Fibroblast of villous mesenchyme (primary cell): ENCODE results near the gene GP2. TPM values are rescaled to one million over a fixed set of nuclear protein-coding genes. Genes with fewer than 3 reads are reported as not detected.

Experiments used
- DNase-seq: peaks from one replicate; pipeline ENCODE4 v3.0.0-alpha.2; 2010; ENCODE audit warnings: low read depth
- H3K4me3 ChIP-seq: 2 replicates; pipeline ENCODE4 v1.5.1; 2011; ENCODE audit warnings: low read depth, mild to moderate bottlenecking, low read length
- total RNA-seq: library from RNA; depleted of rRNA; stranded (reverse); fragments of >200 nt; gene quantifications from 2 replicates; pipeline ENCODE4 v1.2.3, GENCODE V29; 2012
- TF ChIP-seq, protein P1 (sequence below): IDR thresholded peaks from 2 replicates; pipeline ENCODE4 v1.5.1; 2012; ENCODE audit warnings: low read depth, mild to moderate bottlenecking, low read length; ENCODE audit not compliant: insufficient read depth

Gene GP2
- total RNA-seq, 1 donor, result not detected

DNA sequence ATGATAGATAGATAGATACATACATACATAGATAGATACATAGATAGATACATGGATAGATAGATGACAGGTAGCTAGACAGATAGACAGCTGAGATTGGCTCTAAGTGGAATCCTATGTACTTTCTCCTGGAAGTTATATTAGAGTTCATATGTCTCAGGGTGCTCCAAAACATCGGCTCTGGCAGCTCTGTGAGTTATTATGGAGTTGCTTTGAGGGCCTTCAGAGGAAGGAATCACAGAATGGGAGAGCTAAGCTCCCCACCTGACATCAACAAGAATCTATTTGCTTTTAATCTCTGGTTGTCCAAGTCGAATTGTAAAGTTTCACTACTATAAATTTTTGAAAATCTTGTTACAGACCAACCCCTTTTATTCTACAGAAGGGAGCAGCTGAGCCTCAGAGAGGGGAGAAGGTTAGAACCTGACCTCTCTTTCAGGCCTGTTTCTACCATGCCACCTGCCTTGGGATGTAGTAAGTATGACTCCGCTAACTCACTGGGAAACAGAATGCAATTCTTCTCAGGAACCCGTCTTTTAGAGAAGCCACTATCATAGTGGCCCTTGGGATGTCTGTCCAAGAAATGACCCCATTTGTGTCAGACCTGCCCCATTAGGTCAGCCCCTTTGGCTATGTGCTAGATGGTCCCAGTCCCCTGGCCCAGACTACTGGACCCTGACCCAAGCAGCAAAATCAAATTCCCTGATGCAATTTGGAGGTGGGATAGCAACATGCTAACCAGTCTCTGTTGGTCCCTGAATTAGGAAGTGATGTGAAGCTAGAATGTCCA lies 18.3 kb downstream of the GP2 start:
- no peak overlapping the region for H3K4me3 ChIP-seq
- TF ChIP-seq, protein P1, sequence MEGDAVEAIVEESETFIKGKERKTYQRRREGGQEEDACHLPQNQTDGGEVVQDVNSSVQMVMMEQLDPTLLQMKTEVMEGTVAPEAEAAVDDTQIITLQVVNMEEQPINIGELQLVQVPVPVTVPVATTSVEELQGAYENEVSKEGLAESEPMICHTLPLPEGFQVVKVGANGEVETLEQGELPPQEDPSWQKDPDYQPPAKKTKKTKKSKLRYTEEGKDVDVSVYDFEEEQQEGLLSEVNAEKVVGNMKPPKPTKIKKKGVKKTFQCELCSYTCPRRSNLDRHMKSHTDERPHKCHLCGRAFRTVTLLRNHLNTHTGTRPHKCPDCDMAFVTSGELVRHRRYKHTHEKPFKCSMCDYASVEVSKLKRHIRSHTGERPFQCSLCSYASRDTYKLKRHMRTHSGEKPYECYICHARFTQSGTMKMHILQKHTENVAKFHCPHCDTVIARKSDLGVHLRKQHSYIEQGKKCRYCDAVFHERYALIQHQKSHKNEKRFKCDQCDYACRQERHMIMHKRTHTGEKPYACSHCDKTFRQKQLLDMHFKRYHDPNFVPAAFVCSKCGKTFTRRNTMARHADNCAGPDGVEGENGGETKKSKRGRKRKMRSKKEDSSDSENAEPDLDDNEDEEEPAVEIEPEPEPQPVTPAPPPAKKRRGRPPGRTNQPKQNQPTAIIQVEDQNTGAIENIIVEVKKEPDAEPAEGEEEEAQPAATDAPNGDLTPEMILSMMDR, result no peak

DNA sequence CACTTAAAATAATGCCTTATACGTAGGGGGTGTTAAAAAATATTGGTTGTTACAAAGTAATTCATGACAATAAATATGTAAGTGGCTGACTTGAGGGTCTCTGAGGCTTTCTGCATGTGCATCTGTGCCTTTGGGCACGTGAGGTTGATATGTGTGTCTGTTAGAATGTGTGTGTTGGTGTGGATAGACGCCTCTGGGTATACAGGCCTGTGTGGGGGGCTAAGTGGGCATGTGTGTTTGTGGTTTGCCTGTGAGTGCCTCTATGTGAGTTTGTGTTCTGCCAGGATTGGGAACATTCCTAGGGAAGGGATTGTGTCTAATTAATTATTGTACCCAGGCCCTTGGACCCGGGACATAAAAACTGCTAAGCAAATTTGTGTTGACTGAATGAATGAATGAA lies 19.0 kb downstream of the GP2 start:
- no peak overlapping the region for H3K4me3 ChIP-seq
- DNase-seq, result no peak
- TF ChIP-seq, protein P1, result no peak

More for the DNA sequence above, 18.3 kb downstream of the GP2 start:
- no peak for DNase-seq

DNA sequence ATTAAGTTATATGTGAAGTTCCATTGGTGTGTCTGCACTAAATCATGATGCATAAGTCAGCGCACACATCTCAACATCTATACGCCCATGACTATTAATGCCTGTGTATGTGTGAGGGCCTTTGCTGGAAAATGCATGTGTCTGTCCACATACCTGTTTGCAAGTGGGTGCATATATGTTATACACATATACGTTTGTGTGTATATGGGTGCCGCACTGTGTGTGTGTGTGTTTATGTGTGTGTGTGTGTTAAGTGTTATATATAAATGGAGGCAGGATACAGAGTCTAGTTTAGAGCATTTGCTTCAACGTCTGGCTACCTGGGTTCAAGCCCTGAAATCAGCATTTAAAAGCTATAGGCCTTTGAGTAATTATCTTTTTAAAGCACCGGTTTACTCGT lies 19.5 kb downstream of the GP2 start:
- no peak overlapping the region for H3K4me3 ChIP-seq
- DNase-seq, result no peak
- TF ChIP-seq, protein P1, result no peak

DNA sequence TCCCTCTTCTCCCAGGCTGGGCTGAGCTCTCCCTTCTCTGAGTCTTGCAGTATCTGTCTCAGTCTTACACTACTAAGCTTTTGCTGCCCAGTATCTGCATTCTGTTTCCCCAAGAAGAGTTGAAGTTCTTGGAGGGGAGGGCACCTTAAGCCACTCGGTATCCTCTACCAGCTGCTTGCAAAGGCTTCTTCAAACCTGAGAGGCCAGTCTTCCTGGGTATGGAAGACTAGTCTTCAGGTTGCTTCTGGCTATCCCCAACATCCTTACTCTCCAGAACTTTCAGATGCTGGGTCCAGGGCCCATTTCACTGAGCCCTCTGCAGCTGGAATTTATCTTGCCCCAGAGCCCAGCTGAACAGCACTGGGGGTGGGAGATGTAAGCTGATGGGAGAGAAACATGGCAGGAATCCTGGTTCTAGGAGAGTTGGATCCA lies 20.1 kb downstream of the GP2 start:
- no peak for DNase-seq
- TF ChIP-seq, protein P1, result no peak
- no peak overlapping the region for H3K4me3 ChIP-seq

DNA sequence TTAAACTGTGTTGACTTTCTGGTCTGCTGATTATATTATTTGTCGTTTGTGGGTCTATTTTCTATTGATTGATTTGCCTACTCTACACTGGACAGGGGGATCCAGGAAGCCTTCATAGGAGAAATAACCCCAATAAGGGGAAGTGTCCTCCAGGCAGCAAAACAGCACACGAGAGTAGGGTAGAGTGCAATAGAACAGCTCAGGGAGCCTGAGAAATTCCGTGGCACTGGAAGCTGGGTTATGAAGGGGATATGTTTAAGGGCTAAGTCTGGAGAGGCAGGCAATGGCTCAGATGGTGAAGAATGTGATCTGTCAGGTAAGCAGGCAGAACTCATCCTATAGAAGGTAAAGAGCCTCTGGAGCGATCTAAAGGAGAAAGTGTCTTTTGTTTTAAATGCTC lies 20.9 kb downstream of the GP2 start:
- DNase-seq, result no peak
- no peak overlapping the region for H3K4me3 ChIP-seq
- TF ChIP-seq, protein P1, result no peak

DNA sequence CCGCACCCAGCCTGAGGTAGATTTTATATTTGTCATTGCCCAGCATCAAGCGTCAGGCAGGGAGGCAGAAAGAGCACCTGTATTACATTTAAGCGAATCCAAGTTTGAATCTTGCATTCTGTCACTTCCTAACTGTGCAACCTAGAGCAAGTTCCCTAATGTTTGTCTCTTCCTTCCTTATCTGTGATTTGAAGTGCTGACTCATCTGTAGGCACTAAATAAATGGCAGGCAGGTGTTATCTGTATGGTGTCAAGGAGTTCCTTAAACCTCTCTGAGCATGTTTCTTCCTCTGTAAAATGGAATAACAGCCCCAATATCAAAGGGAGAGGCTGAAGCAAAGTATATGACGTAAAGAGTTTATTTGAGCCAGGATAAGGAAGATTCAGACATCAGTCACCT lies 24.3 kb downstream of the GP2 start:
- no peak for DNase-seq
- no peak overlapping the region for H3K4me3 ChIP-seq
- TF ChIP-seq, protein P1, result no peak

DNA sequence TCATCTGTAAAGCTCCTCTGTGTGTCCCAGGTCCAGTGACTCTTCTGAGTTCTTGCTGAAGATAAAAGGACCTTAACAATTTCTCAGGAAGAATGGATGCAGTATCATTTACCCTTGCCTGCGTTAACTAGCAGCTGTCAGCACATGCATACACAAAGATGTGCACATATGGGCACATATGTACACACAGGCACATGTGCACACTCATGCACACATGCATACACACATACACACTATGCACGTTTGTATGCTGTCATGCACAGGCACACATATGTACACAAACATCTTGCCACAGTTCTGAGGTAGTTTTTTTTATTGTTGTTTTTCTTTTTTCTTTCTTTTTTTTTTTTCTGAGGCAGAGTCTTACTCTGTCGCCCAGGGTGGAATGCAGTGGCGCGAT lies 24.9 kb downstream of the GP2 start:
- H3K4me3 ChIP-seq, result no peak overlapping the region
- DNase-seq, result no peak
- TF ChIP-seq, protein P1, result no peak
